Stimulated activated CD4-positive, alpha-beta T cell treated with anti-CD3 and anti-CD28 coated beads, Interleukin-15, amount 100 ng/mL, for 48 hours (primary cell): Measurements from ENCODE around the gene MPC2.
"Not testable (repeated sequence)": the region's sequence is repeated elsewhere in the genome, so short reads cannot be mapped to it uniquely, and the experiment has no call there.

Experiments
- DNase-seq, 2 donors: peaks; one replicate each; pipeline ENCODE4 v3.0.0-alpha.2; 2020; ENCODE audit warnings: low read depth in 2 of 2

Gene MPC2

GRCh38 chr1:167905182-167905581 lies 31.7 kb downstream of the MPC2 start:
- no peak for DNase-seq

- no peak for DNase-seq
These were observed 32.2 kb downstream of the MPC2 start for GRCh38 chr1:167904652-167905130.

- no peak for DNase-seq
These were observed 36.0 kb downstream of the MPC2 start for GRCh38 chr1:167900907-167901306.

- no peak for DNase-seq
These were observed 37.6 kb downstream of the MPC2 start for GRCh38 chr1:167899253-167899681.

GRCh38 chr1:167898578-167899222 lies 38.2 kb downstream of the MPC2 start:
- DNase-seq = no peak

GRCh38 chr1:167893798-167894197 lies 43.1 kb downstream of the MPC2 start:
- no peak for DNase-seq

GRCh38 chr1:167890400-167890799 lies 46.5 kb downstream of the MPC2 start:
- DNase-seq = no peak

- not testable (repeated sequence) for DNase-seq
These were observed 49.7 kb downstream of the MPC2 start for GRCh38 chr1:167887187-167887586.

GRCh38 chr1:167882376-167882775 lies 54.5 kb downstream of the MPC2 start:
- no peak for DNase-seq

GRCh38 chr1:167881786-167882185 lies 55.1 kb downstream of the MPC2 start:
- no peak for DNase-seq

GRCh38 chr1:167881069-167881468 lies 55.8 kb downstream of the MPC2 start:
- no peak for DNase-seq

GRCh38 chr1:167880580-167881021 lies 56.3 kb downstream of the MPC2 start:
- DNase-seq = no peak

GRCh38 chr1:167879508-167879907 lies 57.4 kb downstream of the MPC2 start:
- DNase-seq = no peak

- DNase-seq = no peak
These were observed 58.3 kb downstream of the MPC2 start for GRCh38 chr1:167878372-167879160.

GRCh38 chr1:167876597-167877175 lies 60.2 kb downstream of the MPC2 start:
- no peak for DNase-seq

- DNase-seq = no peak
These were observed 65.5 kb downstream of the MPC2 start for GRCh38 chr1:167871331-167871730.

GRCh38 chr1:167869157-167870001 lies 67.5 kb downstream of the MPC2 start:
- DNase-seq = not testable (repeated sequence)

- not testable (repeated sequence) for DNase-seq
These were observed 70.0 kb downstream of the MPC2 start for GRCh38 chr1:167866739-167867414.
